Activated naive CD4-positive, alpha-beta T cell treated with Interleukin-2 at 50 U/mL for 16 hours (primary cell): Measurements from ENCODE around the gene GNPDA1.

Experiments
- DNase-seq: peaks from one replicate; pipeline ENCODE4 v3.0.0-alpha.2; 2020

Gene GNPDA1

GRCh38 chr5:141951332-141951781 lies 61.5 kb downstream of the GNPDA1 start:
- DNase-seq, result peak; percentile 29
